GOT3 (cell line): ENCODE data around the gene PKP1.

Experiments used
- DNase-seq: peaks from one replicate; lab custom pipeline; 2025; ENCODE audit warnings: mixed read lengths; lab: John Stamatoyannopoulos, UW

Gene PKP1

DNA sequence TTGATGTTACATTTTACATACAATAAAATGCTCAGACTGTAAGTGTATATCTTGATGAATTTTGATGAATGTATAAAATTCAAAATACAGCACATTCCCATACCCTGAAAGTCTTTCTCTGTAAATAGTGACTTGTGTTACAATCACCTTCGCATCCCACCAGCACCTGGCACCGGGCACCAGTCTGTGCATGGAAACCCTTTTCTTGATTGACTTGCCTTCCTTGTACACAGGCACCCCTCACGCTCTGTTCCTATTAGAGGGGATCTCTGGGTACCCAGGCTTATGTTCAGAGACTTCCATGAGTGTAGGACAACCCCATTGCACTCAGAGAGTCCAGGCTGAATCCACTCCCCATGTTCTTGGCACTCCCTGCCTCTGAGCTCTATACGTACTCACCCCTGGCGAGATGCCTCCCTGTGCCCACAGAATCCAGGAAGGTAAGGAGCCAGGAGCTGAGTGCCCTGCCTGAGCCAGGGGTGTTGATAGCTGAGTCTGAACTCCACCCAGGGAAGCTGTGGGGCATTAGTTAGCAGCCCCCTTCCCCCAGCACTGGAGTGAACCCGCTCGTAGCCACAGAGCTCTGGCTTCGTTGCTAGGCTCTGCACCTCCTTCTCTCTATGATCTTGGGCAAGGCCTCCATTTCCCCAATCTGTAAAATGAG lies 22.5 kb upstream of the PKP1 start:
- DNase-seq: no peak

GRCh38 chr1:201261771-201262547 lies 21.3 kb upstream of the PKP1 start:
- DNase-seq: no peak

GRCh38 chr1:201262963-201263608 lies 20.2 kb upstream of the PKP1 start:
- DNase-seq: no peak

- DNase-seq: no peak
Measured at GRCh38 chr1:201264072-201264471, 19.2 kb upstream of the PKP1 start.

GRCh38 chr1:201264554-201264953 lies 18.8 kb upstream of the PKP1 start:
- DNase-seq: no peak

- no peak for DNase-seq
Measured at GRCh38 chr1:201265756-201266155, 17.6 kb upstream of the PKP1 start.

DNA sequence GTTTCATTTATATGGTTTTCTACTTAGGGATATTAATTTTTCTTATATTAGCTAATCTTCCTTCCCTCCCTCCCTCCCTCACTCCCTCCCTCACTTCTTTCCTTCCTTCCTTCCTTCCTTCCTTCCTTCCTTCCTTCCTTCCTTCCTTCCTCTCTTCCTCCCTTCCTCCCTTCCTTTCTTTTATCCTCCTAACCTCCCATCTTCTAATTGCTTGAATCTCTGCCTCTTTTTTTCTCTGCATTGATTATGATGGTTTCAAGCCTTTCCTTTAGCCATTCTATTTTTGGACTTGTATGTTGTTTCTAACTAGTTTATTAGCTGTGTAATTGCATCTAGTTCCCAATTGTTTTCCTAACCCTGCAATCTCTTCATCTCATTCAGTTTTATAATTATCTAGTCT lies 17.0 kb upstream of the PKP1 start:
- DNase-seq: no peak

- DNase-seq: no peak
Measured at GRCh38 chr1:201266774-201267173, 16.5 kb upstream of the PKP1 start.

DNA sequence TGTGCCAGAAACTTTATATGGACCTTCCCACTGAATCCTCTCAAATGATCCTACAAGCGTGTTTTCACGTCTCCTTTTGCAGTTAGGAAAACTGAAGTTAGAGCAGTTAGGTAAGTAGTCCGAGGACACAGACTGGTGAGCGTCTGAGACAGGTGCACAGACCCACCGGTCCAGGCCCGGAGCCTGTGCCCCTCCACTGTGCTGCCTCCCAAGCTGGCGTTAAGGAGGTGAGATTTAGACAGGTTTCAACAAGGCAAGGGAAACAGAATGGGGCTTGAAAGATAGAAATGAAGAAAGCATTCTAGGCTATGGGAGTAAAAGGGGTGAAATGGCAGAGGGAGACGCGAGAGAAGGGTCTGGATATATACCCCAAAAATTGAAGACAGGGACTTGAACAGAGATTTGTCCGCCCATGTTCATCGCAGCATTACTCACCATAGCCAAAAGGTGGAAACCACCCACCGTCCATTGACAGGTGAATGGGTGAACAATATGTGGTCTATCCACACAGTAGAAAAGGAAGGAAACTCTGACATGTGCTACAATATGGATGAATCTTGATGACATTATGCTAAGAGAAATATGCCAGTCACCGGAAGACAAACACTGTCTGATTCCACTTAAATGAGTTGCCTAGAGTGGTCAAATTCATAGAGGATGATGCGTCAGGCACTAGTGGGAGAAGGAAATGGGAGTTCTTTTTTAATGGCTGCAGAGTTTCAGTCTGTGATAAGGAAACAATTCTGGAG lies 15.7 kb upstream of the PKP1 start:
- DNase-seq: no peak

DNA sequence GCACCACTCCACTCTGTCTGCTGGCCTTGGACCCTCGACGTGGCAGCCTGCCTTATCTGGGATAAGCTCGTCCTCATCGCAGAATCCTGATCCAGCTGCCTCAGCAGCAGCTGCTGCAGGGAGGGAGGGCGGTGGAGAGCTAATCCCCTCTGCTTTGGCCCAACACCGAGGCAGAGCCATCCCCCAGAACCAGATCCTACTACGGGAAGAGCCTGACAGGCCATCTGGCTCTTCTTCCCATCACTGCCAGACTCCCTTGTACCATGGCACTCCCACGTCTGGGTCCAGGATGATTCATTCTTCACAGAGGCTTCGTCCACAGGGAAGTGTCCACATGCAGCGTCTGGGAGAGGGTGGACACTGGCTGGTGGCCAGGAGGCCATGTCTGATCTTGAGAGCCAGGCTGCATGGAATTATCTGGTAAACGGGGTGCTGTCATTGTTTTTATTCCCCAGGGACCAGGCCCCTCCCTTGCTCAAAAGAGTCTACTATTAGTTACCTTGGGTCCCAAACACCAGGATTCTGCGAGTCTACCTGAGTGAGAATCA lies 14.6 kb upstream of the PKP1 start:
- peak; percentile 76 for DNase-seq

DNA sequence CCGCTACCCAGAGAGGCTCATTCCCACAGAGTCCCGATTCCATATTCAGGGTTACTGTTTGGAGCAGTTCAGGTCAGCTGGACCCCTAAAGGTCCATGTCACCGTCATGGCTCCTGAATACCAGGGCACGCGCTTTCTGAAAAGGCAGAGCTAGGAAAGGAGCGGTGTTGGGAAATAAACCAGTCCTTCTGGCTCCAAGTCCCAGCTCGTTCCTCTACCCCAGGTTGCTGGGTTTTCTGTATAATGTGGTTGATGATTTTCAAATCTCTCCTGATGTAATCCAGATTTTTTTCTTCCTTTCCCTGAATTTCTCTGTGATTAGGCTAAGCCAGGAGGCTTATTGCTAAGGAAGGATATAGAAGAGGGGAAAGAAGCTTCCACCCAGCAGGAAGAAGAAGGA lies 14.0 kb upstream of the PKP1 start:
- no peak for DNase-seq

DNA sequence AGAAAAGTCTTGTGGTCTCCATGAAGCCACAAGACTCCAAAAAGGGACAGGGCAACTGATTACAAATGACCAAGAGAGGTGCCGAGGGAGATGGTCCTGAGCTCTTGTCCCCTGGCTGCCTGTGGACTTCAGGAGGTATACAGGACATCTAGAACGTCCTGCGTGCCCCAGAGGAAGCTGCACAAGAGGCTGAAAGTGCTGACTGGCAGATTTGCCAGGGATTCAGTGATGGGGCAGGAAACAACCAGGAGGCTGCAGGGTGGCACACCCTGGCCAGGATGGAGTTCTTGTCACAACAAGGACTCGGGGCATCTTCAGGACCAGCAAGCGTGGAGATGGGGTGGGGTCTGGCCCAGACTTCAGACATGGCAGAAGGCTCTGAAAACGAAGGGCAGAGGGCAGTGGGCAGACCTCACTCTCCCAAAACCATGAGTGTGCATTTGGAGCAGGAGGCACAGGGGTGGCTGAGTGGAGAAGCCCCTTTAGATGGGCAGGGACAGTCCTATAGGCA lies 13.4 kb upstream of the PKP1 start:
- DNase-seq: no peak

DNA sequence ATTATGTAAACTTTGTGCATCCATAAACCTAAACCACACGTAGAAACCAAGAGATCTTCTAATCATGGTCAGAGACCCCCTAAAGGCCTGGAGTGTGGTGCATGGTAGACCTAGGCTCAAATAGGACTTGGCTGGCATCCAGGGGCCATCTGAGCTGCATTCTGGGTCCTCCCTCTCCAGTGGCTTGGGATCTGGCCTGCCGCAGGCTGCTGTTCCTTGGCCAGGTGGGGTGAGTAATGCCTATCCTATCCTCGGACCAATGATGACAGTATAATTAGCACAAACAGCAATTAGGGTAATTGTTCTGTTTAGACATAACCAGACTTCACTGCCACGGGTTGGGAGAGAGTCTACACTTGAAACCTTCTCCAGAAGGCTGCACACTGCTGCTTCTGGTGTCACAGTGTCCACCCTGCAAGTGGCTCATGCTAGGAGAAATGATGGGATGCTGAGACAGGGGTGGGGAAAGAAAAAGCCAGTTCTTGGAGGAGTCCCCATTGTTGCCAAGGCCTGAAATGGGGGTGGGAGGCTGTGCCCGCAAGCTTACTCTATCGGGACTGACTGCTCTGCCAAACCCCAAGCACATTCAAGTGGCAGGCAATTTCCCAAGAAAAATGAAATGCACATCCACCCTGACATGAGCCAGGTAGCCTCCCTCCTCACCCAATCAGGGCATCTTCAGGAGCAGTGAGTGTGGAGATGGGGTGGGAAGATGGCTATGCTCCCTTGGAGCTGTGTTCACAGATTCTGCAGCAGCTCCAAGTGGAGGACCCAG lies 12.5 kb upstream of the PKP1 start:
- DNase-seq: no peak

DNA sequence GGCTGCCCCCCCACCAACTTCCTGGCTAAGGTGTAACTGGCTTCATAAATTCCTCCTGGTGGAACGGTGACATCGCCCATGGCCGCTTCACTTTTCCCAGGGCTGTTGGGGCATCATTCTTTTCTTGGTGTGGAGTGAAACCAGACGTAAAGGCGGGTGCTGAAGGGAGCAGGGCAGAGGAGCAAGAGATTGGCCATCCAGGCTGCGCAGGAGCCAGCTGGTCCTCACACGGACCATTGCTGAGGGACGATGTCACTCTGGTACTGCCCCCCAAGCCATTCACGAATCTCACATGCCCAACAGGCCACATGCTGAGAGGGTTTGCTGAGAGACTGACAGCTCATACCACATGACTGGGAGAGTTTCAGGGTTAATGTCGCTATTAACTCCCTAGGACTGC lies 10.5 kb upstream of the PKP1 start:
- no peak for DNase-seq

DNA sequence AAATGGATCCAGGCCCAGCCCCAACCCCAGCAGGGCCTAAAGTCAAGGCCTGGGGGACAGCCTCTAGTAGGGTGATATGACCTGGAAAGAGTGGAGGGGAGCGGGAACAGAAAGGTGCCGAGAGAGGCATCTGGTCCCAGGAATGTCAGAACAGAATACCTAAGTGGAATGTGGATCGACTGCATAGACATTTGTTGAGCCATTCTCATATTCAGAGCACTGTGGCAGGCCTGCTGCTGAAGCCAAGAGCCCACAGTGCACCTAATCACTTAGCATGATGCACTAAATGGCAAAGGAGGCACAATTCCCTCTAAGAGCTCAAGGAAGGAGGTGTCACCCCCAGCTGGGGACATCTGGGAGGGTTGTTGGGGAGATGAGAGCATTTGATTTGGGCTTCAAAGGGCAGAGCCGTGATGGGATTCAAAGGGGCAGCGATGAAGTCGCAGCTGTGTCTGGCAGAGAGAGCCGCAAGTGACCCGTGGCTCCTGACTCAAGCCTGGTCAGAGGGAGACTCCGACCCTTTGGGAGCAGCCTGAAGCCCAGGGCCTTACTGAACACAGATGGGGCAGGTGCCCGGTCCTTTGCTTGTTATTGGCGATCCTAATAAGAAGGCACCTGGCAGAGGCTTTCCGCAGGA lies 8.6 kb upstream of the PKP1 start:
- no peak for DNase-seq

- DNase-seq: peak; percentile 100
Measured at GRCh38 chr1:201275253-201275666, 8.0 kb upstream of the PKP1 start.

DNA sequence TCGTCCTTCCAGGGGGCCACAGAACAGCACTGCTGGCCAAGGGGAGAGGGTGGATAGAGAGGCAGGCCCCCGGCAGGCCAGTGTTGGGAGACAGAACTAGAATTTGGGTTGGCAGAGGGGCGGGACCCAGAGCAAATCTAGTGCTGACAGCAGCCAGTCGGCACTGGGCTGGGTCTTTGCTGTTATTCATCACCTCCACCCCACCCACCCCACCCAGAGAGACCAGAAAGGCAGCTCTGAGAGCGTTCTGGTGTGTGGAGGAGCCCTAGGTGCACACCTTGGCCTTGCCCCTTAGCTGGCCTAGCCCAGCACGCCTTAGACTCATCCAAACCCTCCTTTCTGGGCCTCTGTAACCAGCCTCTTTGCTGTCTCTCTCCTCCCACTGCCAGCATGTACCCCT lies 6.4 kb upstream of the PKP1 start:
- no peak for DNase-seq

GRCh38 chr1:201277441-201277840 lies 5.9 kb upstream of the PKP1 start:
- DNase-seq: no peak

GRCh38 chr1:201279313-201279712 lies 4.0 kb upstream of the PKP1 start:
- peak; percentile 77 for DNase-seq

GRCh38 chr1:201280884-201281283 lies 2.4 kb upstream of the PKP1 start:
- DNase-seq: no peak

DNA sequence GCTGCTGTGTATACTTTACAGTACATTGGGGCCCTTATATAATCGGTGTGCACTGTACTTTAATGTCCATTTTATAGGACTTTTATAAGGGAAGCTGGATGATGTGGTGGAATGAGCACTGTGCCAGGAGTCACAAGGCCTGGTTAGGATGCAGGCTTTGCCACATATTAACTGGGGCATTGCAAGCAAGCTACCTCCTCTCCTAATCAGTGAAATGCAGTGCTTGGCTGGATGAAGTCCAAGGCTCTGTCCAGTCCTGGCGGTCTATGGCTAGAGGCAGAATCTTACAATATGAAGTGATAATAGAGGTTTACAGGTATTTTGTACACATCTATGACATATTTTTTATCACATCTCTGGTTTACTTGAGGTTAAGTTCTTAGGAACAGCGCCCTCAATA lies 1.7 kb upstream of the PKP1 start:
- DNase-seq: no peak
